ENCODE results near the gene PRPF38B.

GRCh38 chr1:108685529-108685928, 6.6 kb upstream of the PRPF38B start:
- TF ChIP-seq ZBTB7A (IDR thresholded peaks at IDR 0.05; ENCODE audit: low read depth) (no peak), TAF1 (IDR thresholded peaks at IDR 0.05; ENCODE audit: low read depth) (no peak), FOXM1 (IDR thresholded peaks at IDR 0.05; ENCODE audit: borderline replicate concordance, low read depth) (no peak), EP300 (IDR thresholded peaks at IDR 0.05; ENCODE audit: borderline replicate concordance) (no peak), MAX (IDR thresholded peaks at IDR 0.05) (no peak), NFIC (IDR thresholded peaks at IDR 0.05) (no peak), CEBPB (IDR thresholded peaks at IDR 0.05) (no peak), TCF12 (IDR thresholded peaks at IDR 0.05; ENCODE audit: low read depth) (no peak), REST (IDR thresholded peaks at IDR 0.05; ENCODE audit: low read depth) (no peak), YY1 (IDR thresholded peaks at IDR 0.05; ENCODE audit: low read depth) (no peak), RAD21 (IDR thresholded peaks at IDR 0.05; ENCODE audit: low read depth) (no peak), EGR1 (IDR thresholded peaks at IDR 0.05) (no peak), USF1 (IDR thresholded peaks at IDR 0.05) (no peak), TEAD4 (IDR thresholded peaks at IDR 0.05) (no peak)

All from Ishikawa (cell line).